ENCODE measurements around the gene GPR84.

- no peak for TF ChIP-seq CTCF (IDR thresholded peaks at IDR 0.05)
- no peak for TF ChIP-seq POLR2AphosphoS5 (IDR thresholded peaks at IDR 0.05; ENCODE audit: insufficient read depth in 1 of 2, low read depth in 1 of 2)
- TF ChIP-seq POLR2A (IDR thresholded peaks at IDR 0.05): no peak
Measured at GRCh38 chr12:54393207-54393609, 28.9 kb upstream of the GPR84 start.

All from vagina (tissue), 2 donors.